Body of pancreas (tissue), 4 donors: ENCODE data around the gene TEX2. TPM values are rescaled to one million over a fixed set of nuclear protein-coding genes. Genes with fewer than 3 reads are reported as not detected.

Experiments used
- ATAC-seq: fragments of 150-250 bp; one replicate; pipeline ENCODE4 v1.9.1; 2016
- DNase-seq, 4 donors: peaks; one replicate each; pipeline ENCODE4 v3.0.0-alpha.2; 2019
- H3K27ac ChIP-seq, 4 donors: fragments of 200-600 bp; sonication (generic); 1 replicate in 3 of 4; 2 replicates in 1 of 4; pipeline versions ENCODE4 v1.5.1 to v1.6.1; 2016 to 2019; ENCODE audit warnings: mild to moderate bottlenecking in 1 of 4, mixed read lengths in 1 of 4, moderate library complexity in 1 of 4
- H3K27me3 ChIP-seq, 2 donors: fragments of 200-600 bp; sonication (generic); one replicate each; pipeline ENCODE4 v1.6.0; 2016; ENCODE audit warnings: mild to moderate bottlenecking in 1 of 2
- H3K36me3 ChIP-seq, 2 donors: fragments of 200-600 bp; sonication (generic); replicated peaks in 1 of 2; 2 replicates each; pipeline ENCODE4 v1.5.1; 2016; ENCODE audit warnings: low read depth in 2 of 2; ENCODE audit not compliant: insufficient read depth in 1 of 2
- H3K4me1 ChIP-seq: fragments of 200-600 bp; sonication (generic); one replicate; pipeline ENCODE4 v1.6.0; 2016
- H3K4me3 ChIP-seq, 2 donors: fragments of 200-600 bp; sonication (generic); 1 replicate in 1 of 2; 2 replicates in 1 of 2; pipeline ENCODE4 v1.5.1; 2016 to 2019
- H3K9me3 ChIP-seq, 3 donors: fragments of 200-600 bp; sonication (generic); 1 replicate in 2 of 3; 2 replicates in 1 of 3; pipeline ENCODE4 v1.5.1; 2016
- CTCF ChIP-seq, 7 experiments: fragments of 450-650 bp in 4 of 7; fragments of 200-600 bp in 3 of 7; sonication (generic) in 3 of 7; IDR thresholded peaks; one replicate each; pipeline ENCODE4 v1.5.1; 2016 to 2019; ENCODE audit warnings: antibody characterized with exemption in 7 of 7
- POLR2A ChIP-seq, 3 donors: fragments of 450-650 bp; IDR thresholded peaks; one replicate each; pipeline ENCODE4 v1.6.1; 2016; ENCODE audit warnings: antibody characterized with exemption in 3 of 3, mild to moderate bottlenecking in 2 of 3
- WGBS, 2 donors: methylation state at CpG; one replicate each; pipeline ENCODE4 v1.1.5; 2017; 5-methylcytosine and 5-hydroxymethylcytosine counted together
- intact Hi-C: fragments of 100-400 bp; cut with DNase I; formaldehyde crosslinking; loops from one replicate; pipeline ENCODE4 v1.15.1; 2023
- total RNA-seq, 2 donors: library from RNA; depleted of rRNA; stranded (reverse); fragments of >200 nt; gene quantifications; one replicate each; pipeline ENCODE4 v1.1.0, GENCODE V29; 2016

TEX2 gene
- total RNA-seq, 2 donors from 2014 or later = 36.1 to 82.1 TPM

- DNase-seq = no peak
- intact Hi-C loops = loop anchor here (10.0 kb wide), 1 partner anchor 114 kb away; no protein-coding TSS in a partner anchor
- TF ChIP-seq POLR2A (IDR thresholded peaks at IDR 0.05) (no peak), CTCF (IDR thresholded peaks at IDR 0.05) (no peak)
Measured at GRCh38 chr17:64278614-64279013, 15.6 kb upstream of the TEX2 start.

GRCh38 chr17:64277831-64278562, 14.9 kb upstream of the TEX2 start:
- intact Hi-C loops = loop anchor here (10.0 kb wide), 1 partner anchor 113 kb away; no protein-coding TSS in a partner anchor
- DNase-seq = no peak
- no peak for ATAC-seq
- Histone ChIP-seq H3K4me1 (peaks cover 10% of the 10 kb centered on the region), H3K36me3 (no peaks in the 10 kb centered on the region), H3K27me3 (no peaks in the 10 kb centered on the region), H3K27ac (no peak overlapping the region), H3K4me3 (no peak overlapping the region), H3K9me3 (no peaks in the 10 kb centered on the region)
- TF ChIP-seq CTCF (IDR thresholded peaks at IDR 0.05) = no peak
- no peak for TF ChIP-seq POLR2A (IDR thresholded peaks at IDR 0.05)
- 75 to 85% methylated on average over 7 of the region's 7 CpGs for WGBS, 2 donors

More at GRCh38 chr17:64278614-64279013, 15.6 kb upstream of the TEX2 start:
- WGBS, 2 donors = 30 to 48% methylated on average over 3 of the region's 3 CpGs
- ATAC-seq = no peak
- Histone ChIP-seq H3K27me3 (no peaks in the 10 kb centered on the region), H3K4me1 (peaks cover 10% of the 10 kb centered on the region), H3K36me3 (no peaks in the 10 kb centered on the region), H3K4me3 (no peak overlapping the region), H3K27ac (no peak overlapping the region), H3K9me3 (no peaks in the 10 kb centered on the region)

- Histone ChIP-seq H3K4me1 (peaks cover 3% of the 10 kb centered on the region), H3K27me3 (no peaks in the 10 kb centered on the region), H3K4me3 (no peak overlapping the region), H3K36me3 (no peaks in the 10 kb centered on the region), H3K27ac (no peak overlapping the region), H3K9me3 (no peaks in the 10 kb centered on the region)
- ATAC-seq (no peak), DNase-seq (no peak)
- TF ChIP-seq POLR2A (IDR thresholded peaks at IDR 0.05) = no peak
- TF ChIP-seq CTCF (IDR thresholded peaks at IDR 0.05) = no peak
- 79 to 83% methylated on average over 11 of the region's 11 CpGs for WGBS, 2 donors
- intact Hi-C loops = loop anchor here (10.0 kb wide), 1 partner anchor 112 kb away; no protein-coding TSS in a partner anchor
Measured at GRCh38 chr17:64276961-64277505, 14.0 kb upstream of the TEX2 start.

GRCh38 chr17:64275016-64275415, 12.0 kb upstream of the TEX2 start:
- Histone ChIP-seq H3K9me3 (no peaks in the 10 kb centered on the region), H3K27ac (no peak overlapping the region), H3K36me3 (no peaks in the 10 kb centered on the region), H3K4me1 (no peaks in the 10 kb centered on the region), H3K4me3 (no peak overlapping the region), H3K27me3 (no peaks in the 10 kb centered on the region)
- ATAC-seq (no peak), DNase-seq (no peak)
- WGBS, 2 donors = 66 to 83% methylated on average over 3 of the region's 3 CpGs
- intact Hi-C loops = loop anchor here (10.0 kb wide), 1 partner anchor 110 kb away; no protein-coding TSS in a partner anchor
- no peak for TF ChIP-seq POLR2A (IDR thresholded peaks at IDR 0.05)
- no peak for TF ChIP-seq CTCF (IDR thresholded peaks at IDR 0.05)
